ENCODE data around the gene ACER3. TPM values are rescaled to one million over a fixed set of nuclear protein-coding genes. Genes with fewer than 3 reads are reported as not detected.

The ACER3 gene
- total RNA-seq, 4 donors from 2014 or later, result 6.5 to 58.9 (median 27.4) TPM

GRCh38 chr11:76974179-76974891 is 113.6 kb downstream of the ACER3 start:
- Histone ChIP-seq H3K4me1 (no peaks in the 10 kb centered on the region), H3K9me3 (no peaks in the 10 kb centered on the region), H3K27me3 (no peaks in the 10 kb centered on the region), H3K36me3 (no peaks in the 10 kb centered on the region), H3K27ac (no peak overlapping the region), H3K4me3 (no peak overlapping the region)
- TF ChIP-seq, protein P1, sequence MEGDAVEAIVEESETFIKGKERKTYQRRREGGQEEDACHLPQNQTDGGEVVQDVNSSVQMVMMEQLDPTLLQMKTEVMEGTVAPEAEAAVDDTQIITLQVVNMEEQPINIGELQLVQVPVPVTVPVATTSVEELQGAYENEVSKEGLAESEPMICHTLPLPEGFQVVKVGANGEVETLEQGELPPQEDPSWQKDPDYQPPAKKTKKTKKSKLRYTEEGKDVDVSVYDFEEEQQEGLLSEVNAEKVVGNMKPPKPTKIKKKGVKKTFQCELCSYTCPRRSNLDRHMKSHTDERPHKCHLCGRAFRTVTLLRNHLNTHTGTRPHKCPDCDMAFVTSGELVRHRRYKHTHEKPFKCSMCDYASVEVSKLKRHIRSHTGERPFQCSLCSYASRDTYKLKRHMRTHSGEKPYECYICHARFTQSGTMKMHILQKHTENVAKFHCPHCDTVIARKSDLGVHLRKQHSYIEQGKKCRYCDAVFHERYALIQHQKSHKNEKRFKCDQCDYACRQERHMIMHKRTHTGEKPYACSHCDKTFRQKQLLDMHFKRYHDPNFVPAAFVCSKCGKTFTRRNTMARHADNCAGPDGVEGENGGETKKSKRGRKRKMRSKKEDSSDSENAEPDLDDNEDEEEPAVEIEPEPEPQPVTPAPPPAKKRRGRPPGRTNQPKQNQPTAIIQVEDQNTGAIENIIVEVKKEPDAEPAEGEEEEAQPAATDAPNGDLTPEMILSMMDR (IDR thresholded peaks at IDR 0.05), result no peak
- TF ChIP-seq POLR2A (IDR thresholded peaks at IDR 0.05), result no peak
- DNase-seq, result no peak
- intact Hi-C loops (cut with DNase I; ENCODE audit: low total_unique reads), result no loop called here

- Histone ChIP-seq H3K27me3 (no peaks in the 10 kb centered on the region), H3K9me3 (no peaks in the 10 kb centered on the region), H3K36me3 (no peaks in the 10 kb centered on the region), H3K4me3 (no peak overlapping the region), H3K27ac (no peak overlapping the region), H3K4me1 (no peaks in the 10 kb centered on the region)
- no peak for TF ChIP-seq POLR2A (IDR thresholded peaks at IDR 0.05)
- TF ChIP-seq, protein P1 (IDR thresholded peaks at IDR 0.05), result no peak
- intact Hi-C loops (cut with DNase I; ENCODE audit: low total_unique reads), result no loop called here
- no peak for DNase-seq
Measured at GRCh38 chr11:76975513-76975912, 114.8 kb downstream of the ACER3 start.

GRCh38 chr11:76977791-76978190 is 117.1 kb downstream of the ACER3 start:
- no peaks in the 10 kb centered on the region for H3K27me3 ChIP-seq
- no peaks in the 10 kb centered on the region for H3K9me3 ChIP-seq
- H3K4me1 ChIP-seq, result no peaks in the 10 kb centered on the region
- no peak for DNase-seq
- TF ChIP-seq, protein P1 (IDR thresholded peaks at IDR 0.05), result no peak
- no peak for TF ChIP-seq POLR2A (IDR thresholded peaks at IDR 0.05)
- H3K4me3 ChIP-seq, result no peak overlapping the region
- H3K36me3 ChIP-seq, result no peaks in the 10 kb centered on the region
- intact Hi-C loops (cut with DNase I; ENCODE audit: low total_unique reads), result no loop called here
- H3K27ac ChIP-seq, result no peak overlapping the region

GRCh38 chr11:76978239-76978638 is 117.5 kb downstream of the ACER3 start:
- no peak for TF ChIP-seq POLR2A (IDR thresholded peaks at IDR 0.05)
- TF ChIP-seq, protein P1 (IDR thresholded peaks at IDR 0.05), result no peak
- Histone ChIP-seq H3K36me3 (no peaks in the 10 kb centered on the region), H3K27me3 (no peaks in the 10 kb centered on the region), H3K27ac (no peak overlapping the region), H3K9me3 (no peaks in the 10 kb centered on the region), H3K4me3 (no peak overlapping the region), H3K4me1 (no peaks in the 10 kb centered on the region)
- intact Hi-C loops (cut with DNase I; ENCODE audit: low total_unique reads), result no loop called here
- no peak for DNase-seq

GRCh38 chr11:76978818-76979217 is 118.1 kb downstream of the ACER3 start:
- Histone ChIP-seq H3K4me1 (no peaks in the 10 kb centered on the region), H3K36me3 (no peaks in the 10 kb centered on the region), H3K9me3 (no peaks in the 10 kb centered on the region), H3K27ac (no peak overlapping the region), H3K4me3 (no peak overlapping the region), H3K27me3 (no peaks in the 10 kb centered on the region)
- DNase-seq, result no peak
- TF ChIP-seq POLR2A (IDR thresholded peaks at IDR 0.05), result no peak
- TF ChIP-seq, protein P1 (IDR thresholded peaks at IDR 0.05), result no peak
- intact Hi-C loops (cut with DNase I; ENCODE audit: low total_unique reads), result no loop called here
